Measurements from ENCODE around the gene AXIN1. TPM values are rescaled to one million over a fixed set of nuclear protein-coding genes. Genes with fewer than 3 reads are reported as not detected.
"Not testable (repeated sequence)": the region's sequence is repeated elsewhere in the genome, so short reads cannot be mapped to it uniquely, and the experiment has no call there.

The AXIN1 gene
- total and polyA plus RNA-seq, 2 donors (not counting 3 experiments of a cell fraction or from before 2014, with no cell fraction given), result 8.3 to 21.9 TPM

GRCh38 chr16:336269-336668, 16.3 kb downstream of the AXIN1 start:
- Histone ChIP-seq H3K27me3 (ENCODE audit: control insufficient read depth in 2 of 2, insufficient read depth in 2 of 2, low read length in 2 of 2) (no peaks in the 10 kb centered on the region), H3K36me3 (ENCODE audit: control insufficient read depth in 2 of 2, extremely low read depth in 1 of 2, insufficient read depth in 2 of 2, low read length in 2 of 2) (peaks cover 0 to 3% of the 10 kb centered on the region in 2 experiments), H3K4me1 (ENCODE audit: control insufficient read depth, extremely low read depth, insufficient read depth, low read length) (no peaks in the 10 kb centered on the region), H3K9me3 (replicated peaks; ENCODE audit: control insufficient read depth, insufficient read depth, low read length) (no peaks in the 10 kb centered on the region), H3K4me2 (ENCODE audit: insufficient read depth, low read length) (no peak overlapping the region), H3K27ac (ENCODE audit: insufficient read depth, low read depth, low read length) (no peak overlapping the region), H3K79me2 (ENCODE audit: control insufficient read depth, insufficient read depth, low read length) (peaks cover 76% of the 10 kb centered on the region), H3K9ac (replicated peaks; ENCODE audit: extremely low read depth, insufficient read depth, low read length) (no peak overlapping the region), H3K4me3 (replicated peaks in 1 of 3; ENCODE audit: insufficient read depth in 1 of 3, low read depth in 1 of 3, low read length in 3 of 3) (no peak overlapping the region), H3K9me1 (replicated peaks; ENCODE audit: control insufficient read depth, extremely low read depth, insufficient read depth, low read length) (no peaks in the 10 kb centered on the region), H2AFZ (ENCODE audit: low read depth, low read length) (no peak overlapping the region), H4K20me1 (replicated peaks; ENCODE audit: control insufficient read depth, extremely low read depth, insufficient read depth, low read length) (no peaks in the 10 kb centered on the region)
- FAIRE-seq (no peak), DNase-seq (ENCODE audit: low read depth, low spot score) (no peak)
- TF ChIP-seq GATA2 (IDR thresholded peaks at IDR 0.05; ENCODE audit: insufficient read depth, insufficient read length, low read depth, low read length), result no peak
- no peak for TF ChIP-seq POLR2AphosphoS5 (IDR thresholded peaks at IDR 0.05; ENCODE audit: insufficient read depth, low read depth, low read length)
- TF ChIP-seq EZH2 (IDR thresholded peaks at IDR 0.05; ENCODE audit: borderline replicate concordance, low read depth, low read length, severe bottlenecking), result no peak
- no peak for TF ChIP-seq MAX (IDR thresholded peaks at IDR 0.05; ENCODE audit: insufficient read depth, insufficient read length)
- TF ChIP-seq FOS (IDR thresholded peaks at IDR 0.05; ENCODE audit: borderline replicate concordance, insufficient read depth, low read length), result no peak
- no peak for TF ChIP-seq POLR2A (IDR thresholded peaks at IDR 0.05; ENCODE audit: low read depth, low read length)
- TF ChIP-seq MYC (IDR thresholded peaks at IDR 0.05; ENCODE audit: low read depth, low read length), result no peak
- TF ChIP-seq JUN (IDR thresholded peaks at IDR 0.05; ENCODE audit: borderline replicate concordance, insufficient read depth, insufficient read length, low read depth), result no peak
- no peak for TF ChIP-seq CTCF (IDR thresholded peaks at IDR 0.05; ENCODE audit: extremely low read depth in 1 of 2, insufficient read depth in 1 of 2, low read depth in 1 of 2, low read length in 2 of 2)
- CTCF ChIA-PET, result interaction anchor here (0.8 to 0.9 kb wide), 2 partner anchors 13 to 16 kb away, joined by 3 read pairs; no protein-coding TSS in a partner anchor
- no TSS peak for BruUV-seq (replicated peaks)
- dilution Hi-C loops (cut with MboI; ENCODE audit: extremely low pct_ligation_motif_present, low sequenced_read_pairs), result no loop called here
- intact Hi-C loops (cut with micrococcal nuclease), result no loop called here
- POLR2A ChIA-PET, result no interaction called here

DNA sequence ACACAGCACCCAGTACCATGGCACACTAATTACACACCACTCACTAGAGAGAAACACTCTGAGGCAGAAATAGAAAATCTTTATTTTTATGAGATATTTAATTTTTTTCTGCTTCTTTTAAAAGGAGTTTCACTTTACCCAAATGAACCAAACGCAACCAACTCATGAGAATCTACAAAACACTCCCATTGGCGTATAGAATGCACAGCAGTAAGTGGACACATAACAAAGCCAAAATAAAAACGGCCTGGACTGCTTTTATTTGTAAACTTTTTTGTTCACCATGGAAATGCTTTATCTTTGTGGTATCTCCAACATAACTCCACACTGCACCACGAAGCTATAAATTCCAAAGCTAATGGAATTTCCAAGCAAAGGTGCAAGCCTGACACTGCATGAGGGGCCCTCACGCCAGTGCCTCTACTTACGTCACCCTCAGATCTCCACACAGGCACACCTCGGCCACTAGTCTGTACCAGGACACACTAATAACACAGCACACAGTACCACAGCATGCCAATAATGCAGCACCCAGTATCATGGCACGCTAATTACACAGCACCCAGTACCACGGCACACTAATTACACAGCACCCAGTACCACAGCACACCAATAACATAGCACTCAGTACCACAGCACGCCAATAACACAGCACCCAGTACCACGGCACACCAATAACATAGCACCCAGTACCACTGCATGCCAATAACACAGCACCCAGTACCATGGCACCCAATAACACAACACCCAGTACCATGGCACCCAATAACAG, 17.5 kb downstream of the AXIN1 start:
- H3K9me1 ChIP-seq (replicated peaks; ENCODE audit: control insufficient read depth, extremely low read depth, insufficient read depth, low read length); H3K36me3 ChIP-seq (ENCODE audit: control insufficient read depth in 2 of 2, extremely low read depth in 1 of 2, insufficient read depth in 2 of 2, low read length in 2 of 2); dilution Hi-C loops (cut with MboI; ENCODE audit: extremely low pct_ligation_motif_present, low sequenced_read_pairs); H4K20me1 ChIP-seq (replicated peaks; ENCODE audit: control insufficient read depth, extremely low read depth, insufficient read depth, low read length); H2AFZ ChIP-seq (ENCODE audit: low read depth, low read length); H3K4me2 ChIP-seq (ENCODE audit: insufficient read depth, low read length); H3K27me3 ChIP-seq (ENCODE audit: control insufficient read depth in 2 of 2, insufficient read depth in 2 of 2, low read length in 2 of 2); H3K4me3 ChIP-seq (replicated peaks in 1 of 3; ENCODE audit: insufficient read depth in 1 of 3, low read depth in 1 of 3, low read length in 3 of 3); H3K9me3 ChIP-seq (replicated peaks; ENCODE audit: control insufficient read depth, insufficient read depth, low read length); intact Hi-C loops (cut with micrococcal nuclease); BruUV-seq (replicated peaks); POLR2A ChIA-PET; DNase-seq (ENCODE audit: low read depth, low spot score); H3K4me1 ChIP-seq (ENCODE audit: control insufficient read depth, extremely low read depth, insufficient read depth, low read length); H3K9ac ChIP-seq (replicated peaks; ENCODE audit: extremely low read depth, insufficient read depth, low read length); H3K27ac ChIP-seq (ENCODE audit: insufficient read depth, low read depth, low read length): not testable (repeated sequence)
- CTCF ChIA-PET, result interaction anchor here (0.8 kb wide), 1 partner anchor 17 kb away, joined by 3 read pairs; no protein-coding TSS in a partner anchor
- peak; percentile 21 for FAIRE-seq
- H3K79me2 ChIP-seq (ENCODE audit: control insufficient read depth, insufficient read depth, low read length), result peaks cover 78% of the 10 kb centered on the region

All from endothelial cell of umbilical vein (primary cell).